Measurements from ENCODE around the gene PARD3.
A peak's percentile ranks its signal among the peaks of the same experiment; 100 is the strongest.

PARD3 gene

GRCh38 chr10:34228066-34228465, 587.0 kb downstream of the PARD3 start:
- Histone ChIP-seq H3K9me3 (ENCODE audit: control insufficient read depth, low read length) (peaks cover 9% of the 10 kb centered on the region), H3K36me3 (ENCODE audit: control insufficient read depth, insufficient read depth, low read length) (no peaks in the 10 kb centered on the region), H3K4me3 (ENCODE audit: extremely low read depth, insufficient read depth, low read length, poor library complexity, severe bottlenecking) (no peak overlapping the region), H3K27ac (ENCODE audit: low read depth, low read length, severe bottlenecking) (no peak overlapping the region), H3K4me1 (ENCODE audit: control insufficient read depth, insufficient read depth, low read length, poor library complexity, severe bottlenecking) (peaks cover 9% of the 10 kb centered on the region)
- WGBS, 2 experiments (ENCODE audit: insufficient coverage in 2 of 2), result 100% methylated on average over 1 to 4 of the region's 7 CpGs

- WGBS, 2 experiments (ENCODE audit: insufficient coverage in 2 of 2), result 93 to 94% methylated on average over 5 of the region's 5 CpGs
- H3K4me3 ChIP-seq (ENCODE audit: extremely low read depth, insufficient read depth, low read length, poor library complexity, severe bottlenecking), result no peak overlapping the region
- no peaks in the 10 kb centered on the region for H3K4me1 ChIP-seq (ENCODE audit: control insufficient read depth, insufficient read depth, low read length, poor library complexity, severe bottlenecking)
- no peaks in the 10 kb centered on the region for H3K36me3 ChIP-seq (ENCODE audit: control insufficient read depth, insufficient read depth, low read length)
- H3K27ac ChIP-seq (ENCODE audit: low read depth, low read length, severe bottlenecking), result no peak overlapping the region
- H3K9me3 ChIP-seq (ENCODE audit: control insufficient read depth, low read length), result peaks cover 9% of the 10 kb centered on the region
Observed at GRCh38 chr10:34224639-34225038, 590.5 kb downstream of the PARD3 start.

GRCh38 chr10:34223658-34224057, 591.4 kb downstream of the PARD3 start:
- Histone ChIP-seq H3K27ac (ENCODE audit: low read depth, low read length, severe bottlenecking) (no peak overlapping the region), H3K9me3 (ENCODE audit: control insufficient read depth, low read length) (peaks cover 9% of the 10 kb centered on the region), H3K36me3 (ENCODE audit: control insufficient read depth, insufficient read depth, low read length) (no peaks in the 10 kb centered on the region), H3K4me3 (ENCODE audit: extremely low read depth, insufficient read depth, low read length, poor library complexity, severe bottlenecking) (no peak overlapping the region), H3K4me1 (ENCODE audit: control insufficient read depth, insufficient read depth, low read length, poor library complexity, severe bottlenecking) (no peaks in the 10 kb centered on the region)
- WGBS, 2 experiments (ENCODE audit: insufficient coverage in 2 of 2), result 83% methylated on average over 1 of the region's 1 CpG; no CpG with 5 or more reads in 1 of the 2 experiments

- Histone ChIP-seq H3K36me3 (ENCODE audit: control insufficient read depth, insufficient read depth, low read length) (no peaks in the 10 kb centered on the region), H3K4me3 (ENCODE audit: extremely low read depth, insufficient read depth, low read length, poor library complexity, severe bottlenecking) (no peak overlapping the region), H3K27ac (ENCODE audit: low read depth, low read length, severe bottlenecking) (no peak overlapping the region), H3K9me3 (ENCODE audit: control insufficient read depth, low read length) (peaks cover 9% of the 10 kb centered on the region), H3K4me1 (ENCODE audit: control insufficient read depth, insufficient read depth, low read length, poor library complexity, severe bottlenecking) (no peaks in the 10 kb centered on the region)
- 90 to 95% methylated on average over 2 to 3 of the region's 4 CpGs for WGBS, 2 experiments (ENCODE audit: insufficient coverage in 2 of 2)
Observed at GRCh38 chr10:34222359-34222758, 592.7 kb downstream of the PARD3 start.

- H3K4me1 ChIP-seq (ENCODE audit: control insufficient read depth, insufficient read depth, low read length, poor library complexity, severe bottlenecking), result no peaks in the 10 kb centered on the region
- H3K4me3 ChIP-seq (ENCODE audit: extremely low read depth, insufficient read depth, low read length, poor library complexity, severe bottlenecking), result no peak overlapping the region
- H3K27ac ChIP-seq (ENCODE audit: low read depth, low read length, severe bottlenecking), result no peak overlapping the region
- no peaks in the 10 kb centered on the region for H3K36me3 ChIP-seq (ENCODE audit: control insufficient read depth, insufficient read depth, low read length)
- 95 to 100% methylated on average over 2 to 5 of the region's 10 CpGs for WGBS, 2 experiments (ENCODE audit: insufficient coverage in 2 of 2)
- H3K9me3 ChIP-seq (ENCODE audit: control insufficient read depth, low read length), result no peaks in the 10 kb centered on the region
Observed at GRCh38 chr10:34219753-34220548, 595.1 kb downstream of the PARD3 start.

- WGBS, 2 experiments (ENCODE audit: insufficient coverage in 2 of 2), result 96 to 97% methylated on average over 4 to 5 of the region's 7 CpGs
Observed at GRCh38 chr10:34217524-34217923, 597.6 kb downstream of the PARD3 start.

GRCh38 chr10:34216348-34216945, 598.6 kb downstream of the PARD3 start:
- WGBS, 2 experiments (ENCODE audit: insufficient coverage in 2 of 2), result 78 to 80% methylated on average over 1 to 2 of the region's 2 CpGs

More at GRCh38 chr10:34217524-34217923, 597.6 kb downstream of the PARD3 start:
- H3K9me3 ChIP-seq (ENCODE audit: control insufficient read depth, low read length), result no peaks in the 10 kb centered on the region
- no peak overlapping the region for H3K4me3 ChIP-seq (ENCODE audit: extremely low read depth, insufficient read depth, low read length, poor library complexity, severe bottlenecking)
- H3K36me3 ChIP-seq (ENCODE audit: control insufficient read depth, insufficient read depth, low read length), result no peaks in the 10 kb centered on the region
- no peaks in the 10 kb centered on the region for H3K4me1 ChIP-seq (ENCODE audit: control insufficient read depth, insufficient read depth, low read length, poor library complexity, severe bottlenecking)
- H3K27ac ChIP-seq (ENCODE audit: low read depth, low read length, severe bottlenecking), result no peak overlapping the region

GRCh38 chr10:34213805-34214197, 601.3 kb downstream of the PARD3 start:
- 100% methylated on average over 2 of the region's 5 CpGs for WGBS, 2 experiments (ENCODE audit: insufficient coverage in 2 of 2)
- no peak overlapping the region for H3K4me3 ChIP-seq (ENCODE audit: extremely low read depth, insufficient read depth, low read length, poor library complexity, severe bottlenecking)
- no peaks in the 10 kb centered on the region for H3K36me3 ChIP-seq (ENCODE audit: control insufficient read depth, insufficient read depth, low read length)
- no peak overlapping the region for H3K27ac ChIP-seq (ENCODE audit: low read depth, low read length, severe bottlenecking)
- H3K9me3 ChIP-seq (ENCODE audit: control insufficient read depth, low read length), result no peaks in the 10 kb centered on the region
- H3K4me1 ChIP-seq (ENCODE audit: control insufficient read depth, insufficient read depth, low read length, poor library complexity, severe bottlenecking), result no peaks in the 10 kb centered on the region

More at GRCh38 chr10:34216348-34216945, 598.6 kb downstream of the PARD3 start:
- peak overlapping the region; percentile 68 for H3K27ac ChIP-seq (ENCODE audit: low read depth, low read length, severe bottlenecking)
- no peaks in the 10 kb centered on the region for H3K36me3 ChIP-seq (ENCODE audit: control insufficient read depth, insufficient read depth, low read length)
- H3K9me3 ChIP-seq (ENCODE audit: control insufficient read depth, low read length), result no peaks in the 10 kb centered on the region
- no peak overlapping the region for H3K4me3 ChIP-seq (ENCODE audit: extremely low read depth, insufficient read depth, low read length, poor library complexity, severe bottlenecking)
- H3K4me1 ChIP-seq (ENCODE audit: control insufficient read depth, insufficient read depth, low read length, poor library complexity, severe bottlenecking), result no peaks in the 10 kb centered on the region

- Histone ChIP-seq H3K4me1 (ENCODE audit: control insufficient read depth, insufficient read depth, low read length, poor library complexity, severe bottlenecking) (no peaks in the 10 kb centered on the region), H3K36me3 (ENCODE audit: control insufficient read depth, insufficient read depth, low read length) (no peaks in the 10 kb centered on the region), H3K4me3 (ENCODE audit: extremely low read depth, insufficient read depth, low read length, poor library complexity, severe bottlenecking) (no peak overlapping the region), H3K9me3 (ENCODE audit: control insufficient read depth, low read length) (no peaks in the 10 kb centered on the region), H3K27ac (ENCODE audit: low read depth, low read length, severe bottlenecking) (no peak overlapping the region)
- WGBS, 2 experiments (ENCODE audit: insufficient coverage in 2 of 2), result 94% methylated on average over 3 of the region's 6 CpGs; no CpG with 5 or more reads in 1 of the 2 experiments
Observed at GRCh38 chr10:34213193-34213804, 601.8 kb downstream of the PARD3 start.

GRCh38 chr10:34207343-34207742, 607.8 kb downstream of the PARD3 start:
- Histone ChIP-seq H3K9me3 (ENCODE audit: control insufficient read depth, low read length) (no peaks in the 10 kb centered on the region), H3K4me1 (ENCODE audit: control insufficient read depth, insufficient read depth, low read length, poor library complexity, severe bottlenecking) (no peaks in the 10 kb centered on the region), H3K4me3 (ENCODE audit: extremely low read depth, insufficient read depth, low read length, poor library complexity, severe bottlenecking) (no peak overlapping the region), H3K36me3 (ENCODE audit: control insufficient read depth, insufficient read depth, low read length) (no peaks in the 10 kb centered on the region), H3K27ac (ENCODE audit: low read depth, low read length, severe bottlenecking) (no peak overlapping the region)
- 58% methylated on average over 3 of the region's 3 CpGs; no CpG with 5 or more reads in 1 of the 2 experiments for WGBS, 2 experiments (ENCODE audit: insufficient coverage in 2 of 2)

- WGBS, 2 experiments (ENCODE audit: insufficient coverage in 2 of 2), result no CpG with 5 or more reads among the region's 1 CpG
- Histone ChIP-seq H3K9me3 (ENCODE audit: control insufficient read depth, low read length) (no peaks in the 10 kb centered on the region), H3K36me3 (ENCODE audit: control insufficient read depth, insufficient read depth, low read length) (no peaks in the 10 kb centered on the region), H3K4me3 (ENCODE audit: extremely low read depth, insufficient read depth, low read length, poor library complexity, severe bottlenecking) (no peak overlapping the region), H3K4me1 (ENCODE audit: control insufficient read depth, insufficient read depth, low read length, poor library complexity, severe bottlenecking) (no peaks in the 10 kb centered on the region), H3K27ac (ENCODE audit: low read depth, low read length, severe bottlenecking) (no peak overlapping the region)
Observed at GRCh38 chr10:34206935-34207268, 608.2 kb downstream of the PARD3 start.
